DMS 273 (cell line): ENCODE data around the gene PLK3.

Experiments
- DNase-seq: peaks from one replicate; lab custom pipeline; 2025; ENCODE audit not compliant: unreplicated experiment; lab: John Stamatoyannopoulos, UW

The PLK3 gene

DNA sequence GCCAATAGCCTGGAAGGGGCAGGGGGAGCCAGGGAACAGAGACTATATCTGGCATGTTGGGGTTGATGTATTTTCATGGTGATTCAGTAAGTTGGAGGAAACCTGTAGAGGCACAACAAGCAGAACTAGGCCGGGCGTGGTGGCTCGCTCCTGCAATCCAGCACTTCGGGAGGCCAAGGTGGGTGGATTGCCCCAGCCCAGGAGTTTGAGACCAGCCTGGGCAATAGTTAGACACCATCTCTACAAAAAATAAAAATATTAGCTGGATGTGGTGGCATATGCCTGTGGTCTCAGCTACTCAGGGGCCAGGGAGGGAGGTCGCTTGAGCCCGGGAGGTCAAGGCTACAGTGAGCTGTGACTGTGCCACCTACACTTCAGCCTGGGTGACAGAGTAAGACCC, 53.0 kb downstream of the PLK3 start:
- DNase-seq = no peak

DNA sequence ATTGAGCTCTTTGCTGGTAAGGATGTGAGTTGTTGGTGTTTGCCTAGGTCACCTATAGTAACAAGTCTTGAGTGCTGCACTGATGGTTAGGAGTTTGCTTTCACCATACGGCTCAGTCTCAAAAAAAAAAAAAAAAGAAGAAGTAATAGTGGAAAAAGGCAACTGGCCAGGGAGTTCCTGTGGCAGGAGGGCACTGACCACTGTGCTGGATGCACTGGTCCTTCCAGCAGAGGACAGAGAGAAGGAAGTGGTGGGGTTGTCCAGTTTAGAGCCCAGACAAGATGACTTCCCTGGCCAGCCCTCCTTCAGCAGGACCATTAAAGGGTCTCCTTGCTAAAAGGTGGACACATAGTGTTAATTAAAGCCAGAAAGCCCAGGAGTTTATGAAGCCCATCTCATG, 54.8 kb downstream of the PLK3 start:
- DNase-seq = no peak
